PFSK-1 (cell line): Measurements from ENCODE around the gene GIN1.

ENCODE experiments used
- FOXP2 ChIP-seq: optimal IDR thresholded peaks from 2 replicates; pipeline ENCODE3; 2011; ENCODE audit warnings: borderline replicate concordance, control low read depth, inconsistent platforms; ENCODE audit not compliant: insufficient read depth; ENCODE audit errors: extremely low read length, extremely low read depth
- POLR2AphosphoS5 ChIP-seq: IDR thresholded peaks from 2 replicates; pipeline ENCODE4 v1.6.1; 2012; ENCODE audit warnings: low read depth, mild to moderate bottlenecking, control low read depth, low read length, moderate library complexity
- SIN3A ChIP-seq: IDR thresholded peaks from 2 replicates; pipeline ENCODE4 v1.6.1; 2012; ENCODE audit warnings: mild to moderate bottlenecking, low read length, moderate library complexity, borderline replicate concordance; ENCODE audit not compliant: insufficient read depth
- TAF1 ChIP-seq: IDR thresholded peaks from 2 replicates; pipeline ENCODE4 v1.6.1; 2012; ENCODE audit warnings: low read length, control low read depth, borderline replicate concordance; ENCODE audit not compliant: insufficient read depth
- TF ChIP-seq, protein P1 (sequence below), 2 experiments: IDR thresholded peaks; 2 replicates each; pipeline versions ENCODE4 v1.6.1 to v1.8.0; 2011 to 2012; ENCODE audit warnings: low read depth in 2 of 2, low read length in 2 of 2, control low read depth in 1 of 2, inconsistent platforms in 1 of 2, mild to moderate bottlenecking in 1 of 2, moderate library complexity in 1 of 2; ENCODE audit not compliant: insufficient read depth in 1 of 2

GIN1 gene

GRCh38 chr5:103112910-103113309 is 7.0 kb downstream of the GIN1 start:
- TF ChIP-seq SIN3A = no peak
- no peak for TF ChIP-seq TAF1
- no peak for TF ChIP-seq POLR2AphosphoS5
- TF ChIP-seq FOXP2 = no peak
- TF ChIP-seq, protein P1, sequence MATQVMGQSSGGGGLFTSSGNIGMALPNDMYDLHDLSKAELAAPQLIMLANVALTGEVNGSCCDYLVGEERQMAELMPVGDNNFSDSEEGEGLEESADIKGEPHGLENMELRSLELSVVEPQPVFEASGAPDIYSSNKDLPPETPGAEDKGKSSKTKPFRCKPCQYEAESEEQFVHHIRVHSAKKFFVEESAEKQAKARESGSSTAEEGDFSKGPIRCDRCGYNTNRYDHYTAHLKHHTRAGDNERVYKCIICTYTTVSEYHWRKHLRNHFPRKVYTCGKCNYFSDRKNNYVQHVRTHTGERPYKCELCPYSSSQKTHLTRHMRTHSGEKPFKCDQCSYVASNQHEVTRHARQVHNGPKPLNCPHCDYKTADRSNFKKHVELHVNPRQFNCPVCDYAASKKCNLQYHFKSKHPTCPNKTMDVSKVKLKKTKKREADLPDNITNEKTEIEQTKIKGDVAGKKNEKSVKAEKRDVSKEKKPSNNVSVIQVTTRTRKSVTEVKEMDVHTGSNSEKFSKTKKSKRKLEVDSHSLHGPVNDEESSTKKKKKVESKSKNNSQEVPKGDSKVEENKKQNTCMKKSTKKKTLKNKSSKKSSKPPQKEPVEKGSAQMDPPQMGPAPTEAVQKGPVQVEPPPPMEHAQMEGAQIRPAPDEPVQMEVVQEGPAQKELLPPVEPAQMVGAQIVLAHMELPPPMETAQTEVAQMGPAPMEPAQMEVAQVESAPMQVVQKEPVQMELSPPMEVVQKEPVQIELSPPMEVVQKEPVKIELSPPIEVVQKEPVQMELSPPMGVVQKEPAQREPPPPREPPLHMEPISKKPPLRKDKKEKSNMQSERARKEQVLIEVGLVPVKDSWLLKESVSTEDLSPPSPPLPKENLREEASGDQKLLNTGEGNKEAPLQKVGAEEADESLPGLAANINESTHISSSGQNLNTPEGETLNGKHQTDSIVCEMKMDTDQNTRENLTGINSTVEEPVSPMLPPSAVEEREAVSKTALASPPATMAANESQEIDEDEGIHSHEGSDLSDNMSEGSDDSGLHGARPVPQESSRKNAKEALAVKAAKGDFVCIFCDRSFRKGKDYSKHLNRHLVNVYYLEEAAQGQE (IDR thresholded peaks at IDR 0.05; ENCODE audit: insufficient read depth in 1 of 2, low read depth in 2 of 2, low read length in 2 of 2) = no peak

GRCh38 chr5:103111468-103111867 is 8.5 kb downstream of the GIN1 start:
- TF ChIP-seq FOXP2 (no peak), TAF1 (no peak), POLR2AphosphoS5 (no peak), SIN3A (no peak)
- TF ChIP-seq, protein P1 (IDR thresholded peaks at IDR 0.05; ENCODE audit: insufficient read depth in 1 of 2, low read depth in 2 of 2, low read length in 2 of 2) = no peak

GRCh38 chr5:103110403-103110802 is 9.5 kb downstream of the GIN1 start:
- TF ChIP-seq FOXP2 (no peak), TAF1 (no peak), POLR2AphosphoS5 (no peak), SIN3A (no peak)
- TF ChIP-seq, protein P1 (IDR thresholded peaks at IDR 0.05; ENCODE audit: insufficient read depth in 1 of 2, low read depth in 2 of 2, low read length in 2 of 2) = no peak

DNA sequence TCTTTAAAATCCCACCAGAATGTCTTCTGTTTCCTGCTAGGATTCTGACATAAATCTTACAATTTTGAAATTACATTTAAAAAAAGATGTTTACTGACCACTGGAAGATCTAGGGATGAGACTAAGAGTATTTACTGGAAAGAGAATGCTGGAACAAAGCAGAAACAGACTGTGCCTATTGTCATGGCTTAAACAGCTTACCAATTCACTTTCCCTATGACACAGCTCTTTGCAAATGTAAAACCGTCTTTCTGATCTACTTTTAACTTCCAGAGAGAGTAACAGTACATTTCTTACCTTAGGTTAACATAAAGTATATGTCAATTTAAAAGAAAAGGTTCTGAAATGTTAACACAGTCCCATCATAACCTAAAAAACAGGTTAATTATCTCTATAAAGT is 10.7 kb downstream of the GIN1 start:
- TF ChIP-seq TAF1 (no peak), SIN3A (no peak), FOXP2 (no peak), POLR2AphosphoS5 (no peak)
- TF ChIP-seq, protein P1 (IDR thresholded peaks at IDR 0.05; ENCODE audit: insufficient read depth in 1 of 2, low read depth in 2 of 2, low read length in 2 of 2) = no peak

DNA sequence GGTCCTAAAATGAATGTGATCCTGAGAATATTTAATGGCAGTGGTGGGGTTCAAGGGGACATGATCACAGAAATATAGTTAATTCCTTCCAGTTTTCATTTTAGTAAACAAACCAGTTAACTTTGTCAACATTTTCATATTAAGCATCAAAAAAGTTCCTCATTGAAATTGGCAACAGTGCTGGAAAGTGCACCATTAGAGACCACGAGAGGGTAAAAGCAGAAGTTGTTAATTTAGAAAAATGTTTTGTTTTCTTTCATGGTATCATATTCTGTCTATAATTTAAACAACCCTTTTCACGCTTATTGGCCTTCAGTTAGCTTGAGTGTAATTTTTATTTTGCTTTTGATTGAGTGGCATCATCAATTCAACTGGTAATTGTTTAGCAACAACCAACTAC is 11.9 kb downstream of the GIN1 start:
- no peak for TF ChIP-seq FOXP2
- TF ChIP-seq POLR2AphosphoS5 = no peak
- TF ChIP-seq SIN3A = no peak
- TF ChIP-seq, protein P1 (IDR thresholded peaks at IDR 0.05; ENCODE audit: insufficient read depth in 1 of 2, low read depth in 2 of 2, low read length in 2 of 2) = no peak
- TF ChIP-seq TAF1 = no peak
